Nucleus accumbens (tissue), 56 donors: ENCODE data around the gene GALNS.
A peak's percentile ranks its signal among the peaks of the same experiment; 100 is the strongest.

Experiments used
- DNase-seq, 56 donors: peaks; one replicate each; lab custom pipeline; 2025; lab: John Stamatoyannopoulos, UW

The GALNS gene

DNA sequence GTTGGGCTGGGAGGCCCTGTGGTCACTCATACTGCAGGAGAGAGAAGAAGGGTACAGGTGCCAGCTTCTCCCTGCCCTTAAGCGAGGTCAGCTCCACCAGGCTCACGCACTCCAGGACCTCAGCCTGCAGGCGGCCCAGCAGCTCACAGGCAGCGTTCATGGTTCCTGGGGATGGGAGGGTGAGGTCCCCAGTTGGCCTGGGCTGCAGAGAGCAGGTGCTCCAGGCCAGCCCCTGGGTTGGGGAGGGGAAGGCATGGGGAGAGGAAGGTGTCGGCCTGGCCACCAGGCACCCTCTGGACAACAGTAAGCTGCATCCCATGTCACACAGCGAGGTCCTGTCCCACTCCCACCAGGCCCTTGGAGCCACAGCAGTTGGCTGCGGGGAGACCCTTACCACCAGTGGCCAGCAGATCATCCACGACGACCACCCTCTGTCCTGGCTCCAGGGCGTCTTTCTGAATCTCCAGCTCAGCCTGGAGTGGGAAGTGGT, 47.0 kb downstream of the GALNS start:
- DNase-seq, result no peak

DNA sequence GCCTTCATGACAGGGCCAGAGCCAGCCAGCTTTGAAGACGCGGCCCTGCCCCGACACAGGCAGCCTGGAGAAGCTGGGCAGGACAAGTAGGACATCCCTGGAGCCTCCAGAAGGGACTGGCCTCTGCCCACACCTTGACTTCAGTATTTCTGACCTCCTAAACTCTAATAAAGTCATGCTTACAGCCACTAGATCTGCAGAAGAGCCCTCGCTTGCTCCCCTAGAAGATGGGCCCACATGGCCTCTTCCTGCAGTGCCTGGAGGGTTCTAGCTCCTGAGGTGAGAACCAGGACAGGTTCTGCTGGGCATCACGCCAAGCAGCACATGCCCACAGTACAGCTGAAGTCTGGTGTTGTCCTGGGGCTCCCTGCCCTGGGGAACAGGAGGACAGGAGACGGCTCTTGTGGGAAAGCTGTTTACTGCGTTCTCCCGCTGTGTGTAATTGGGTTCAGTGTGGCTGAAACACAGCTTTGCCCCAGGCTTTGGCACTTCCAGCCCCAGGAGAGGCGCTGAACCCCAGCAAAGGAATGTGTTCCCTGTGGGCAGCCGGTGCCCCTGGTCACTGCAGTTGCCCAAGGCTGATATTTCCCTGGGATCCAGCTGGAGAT, 47.6 kb downstream of the GALNS start:
- DNase-seq, result no peak

DNA sequence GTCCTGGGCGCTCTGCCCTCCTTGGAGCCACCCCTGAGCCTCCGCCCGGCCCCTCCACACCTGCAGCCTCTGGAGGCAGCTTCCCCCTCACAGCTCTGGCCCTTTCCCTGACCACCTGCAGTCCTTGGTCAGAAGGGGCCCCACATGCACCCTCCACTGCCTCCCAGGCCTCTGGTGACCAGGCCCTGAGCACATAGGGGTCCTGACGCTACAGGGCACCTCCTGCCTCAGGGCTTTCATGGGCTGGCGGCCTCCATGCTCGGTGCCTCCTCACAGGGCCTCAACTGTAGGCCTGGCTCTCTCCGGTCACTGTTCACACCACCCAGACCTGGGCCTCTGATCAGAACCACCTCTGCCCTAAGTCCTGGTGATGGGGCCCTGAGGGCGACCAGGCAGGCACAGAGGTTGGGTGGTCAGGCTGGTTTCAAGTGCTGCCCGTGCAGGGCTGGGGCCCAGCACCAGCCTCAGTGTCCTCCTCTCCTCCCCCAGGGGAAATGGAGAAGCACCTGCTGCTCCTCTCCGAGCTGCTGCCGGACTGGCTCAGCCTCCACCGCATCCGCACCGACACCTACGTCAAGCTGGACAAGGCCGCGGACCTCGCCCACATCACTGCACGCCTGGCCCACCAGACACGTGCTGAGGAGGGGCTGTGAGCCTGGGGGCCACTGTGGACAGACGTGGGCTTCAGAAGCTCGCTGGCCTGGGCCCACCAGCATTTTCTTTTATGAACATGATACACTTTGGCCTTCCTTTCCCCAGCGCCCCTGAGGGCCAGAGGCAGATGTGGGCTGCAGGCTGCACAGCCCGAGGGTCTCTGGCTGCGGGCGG, 48.9 kb downstream of the GALNS start:
- DNase-seq, result no peak

DNA sequence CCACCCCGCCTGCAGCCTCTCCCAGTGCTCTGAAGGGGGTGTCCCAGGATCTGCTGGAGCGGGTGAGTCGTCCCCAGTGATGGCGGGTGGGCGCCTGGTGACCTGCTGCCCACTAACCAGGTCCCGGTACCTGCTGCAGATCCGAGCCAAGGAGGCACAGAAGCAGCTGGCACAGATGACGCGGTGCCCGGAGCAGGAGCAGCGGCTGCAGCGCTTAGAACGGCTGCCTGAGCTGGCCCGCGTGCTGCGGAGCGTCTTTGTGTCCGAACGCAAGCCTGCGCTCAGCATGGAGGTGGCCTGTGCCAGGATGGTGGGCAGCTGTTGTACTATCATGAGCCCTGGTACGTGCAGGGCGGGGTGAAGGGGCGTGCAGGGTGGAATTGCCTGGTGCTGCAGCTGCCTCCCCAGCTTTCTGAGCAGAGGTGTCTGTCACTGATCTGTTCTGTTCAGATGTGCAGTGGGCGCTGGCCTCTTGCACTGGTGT, 49.6 kb downstream of the GALNS start:
- peak in 1 of 56 donors; percentile 13 for DNase-seq

DNA sequence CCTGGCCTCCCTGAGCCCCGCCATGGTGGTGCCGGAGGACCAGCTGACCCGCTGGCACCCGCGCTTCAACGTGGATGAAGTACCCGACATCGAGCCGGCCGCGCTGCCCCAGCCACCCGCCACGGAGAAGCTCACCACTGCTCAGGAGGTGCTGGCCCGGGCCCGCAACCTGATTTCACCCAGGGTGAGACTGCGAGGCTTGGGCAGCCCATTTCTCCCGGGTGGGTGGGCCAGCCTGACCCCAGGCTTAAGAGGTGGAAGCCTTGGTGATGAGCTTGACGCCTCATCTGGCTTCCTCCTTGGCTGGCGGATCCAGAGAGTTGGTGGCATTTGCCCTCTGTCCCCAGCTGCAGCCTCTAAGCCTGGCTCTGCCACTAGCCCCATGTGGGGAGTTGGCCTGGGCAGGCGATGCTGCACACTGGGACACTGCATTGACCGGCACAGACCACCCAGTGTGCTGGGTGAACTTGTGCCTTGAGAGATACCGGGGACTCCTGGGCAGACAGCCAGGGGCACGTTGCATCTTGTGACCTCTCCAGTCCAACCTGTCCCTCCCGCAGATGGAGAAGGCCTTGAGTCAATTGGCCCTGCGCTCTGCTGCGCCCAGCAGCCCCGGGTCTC, 50.1 kb downstream of the GALNS start:
- DNase-seq, result no peak

DNA sequence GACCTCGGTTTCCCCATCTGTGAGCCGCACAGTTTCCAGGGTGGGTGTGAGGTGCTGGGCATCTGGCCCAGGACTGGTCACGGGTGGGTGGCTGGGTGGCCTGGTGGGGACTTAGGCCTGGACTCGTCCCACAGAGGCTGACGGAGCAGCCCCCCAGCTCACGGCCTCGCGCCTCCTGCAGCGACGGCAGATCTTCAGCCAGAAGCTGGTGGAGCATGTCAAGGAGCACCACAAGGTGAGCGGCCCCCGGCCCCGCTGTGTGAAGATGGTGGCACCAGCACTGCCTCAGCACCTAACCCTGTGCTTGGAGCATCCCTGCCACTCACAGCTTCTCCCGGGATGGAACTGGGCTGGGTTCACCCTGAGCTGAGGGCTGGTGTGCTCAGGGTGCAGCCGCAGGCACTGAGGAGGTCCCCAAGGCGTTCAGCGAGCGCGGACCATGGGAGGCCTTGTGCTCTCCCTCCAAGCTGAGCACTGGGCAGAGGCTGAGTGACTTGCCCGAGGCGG, 50.8 kb downstream of the GALNS start:
- DNase-seq, result no peak

DNA sequence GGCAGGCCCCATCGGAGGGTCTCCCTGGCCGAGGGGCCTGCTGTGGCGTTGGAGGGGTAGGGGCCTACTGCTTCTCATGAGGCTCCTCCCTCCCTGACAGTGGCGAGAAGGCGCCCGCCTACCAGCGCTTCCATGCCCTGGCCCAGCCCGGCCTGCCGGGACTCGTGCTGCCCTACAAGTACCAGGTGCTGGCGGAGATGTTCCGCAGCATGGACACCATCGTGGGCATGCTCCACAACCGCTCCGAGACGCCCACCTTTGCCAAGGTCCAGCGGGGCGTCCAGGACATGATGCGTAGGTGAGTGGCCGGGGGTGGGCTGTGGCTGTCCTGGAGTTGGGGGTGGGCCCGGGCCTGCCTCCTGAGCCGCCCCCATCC, 51.4 kb downstream of the GALNS start:
- no peak for DNase-seq

DNA sequence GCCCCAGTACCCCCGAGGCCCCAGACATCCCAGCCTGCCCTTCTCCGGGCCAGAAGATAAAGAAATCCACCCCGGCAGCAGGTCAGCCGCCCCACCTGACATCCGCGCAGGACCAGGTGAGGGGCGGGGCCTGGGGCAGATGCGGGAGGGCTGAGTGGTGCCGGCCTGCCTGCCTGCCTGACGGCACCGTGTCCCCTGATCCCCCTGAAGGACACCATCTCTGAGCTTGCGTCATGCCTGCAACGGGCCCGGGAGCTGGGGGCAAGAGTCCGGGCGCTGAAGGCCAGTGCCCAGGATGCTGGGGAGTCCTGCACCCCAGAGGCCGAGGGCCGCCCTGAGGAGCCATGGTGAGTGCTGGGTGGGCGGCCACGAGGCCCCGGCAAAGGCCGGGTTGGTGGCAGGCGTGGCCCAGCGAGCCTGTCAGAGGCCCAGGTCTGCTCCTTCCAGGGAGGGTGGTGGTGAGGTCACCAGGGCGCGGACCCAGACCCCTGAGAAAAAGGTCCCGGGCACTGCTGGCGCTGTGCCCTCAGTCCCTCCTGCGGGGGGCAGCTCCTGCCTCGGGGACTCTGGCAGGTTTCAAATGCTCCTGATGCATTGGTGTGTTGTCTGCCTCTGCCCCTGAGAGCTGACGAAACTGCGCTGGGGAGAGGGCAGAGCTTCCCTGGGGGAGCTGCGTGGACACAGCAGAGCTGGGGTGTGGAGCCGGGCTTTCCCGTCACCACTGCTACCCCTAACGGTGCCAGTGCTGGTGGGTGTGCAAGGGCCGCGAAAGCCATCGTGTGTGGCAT, 52.0 kb downstream of the GALNS start:
- DNase-seq, result peak in 1 of 56 donors; percentile 9

DNA sequence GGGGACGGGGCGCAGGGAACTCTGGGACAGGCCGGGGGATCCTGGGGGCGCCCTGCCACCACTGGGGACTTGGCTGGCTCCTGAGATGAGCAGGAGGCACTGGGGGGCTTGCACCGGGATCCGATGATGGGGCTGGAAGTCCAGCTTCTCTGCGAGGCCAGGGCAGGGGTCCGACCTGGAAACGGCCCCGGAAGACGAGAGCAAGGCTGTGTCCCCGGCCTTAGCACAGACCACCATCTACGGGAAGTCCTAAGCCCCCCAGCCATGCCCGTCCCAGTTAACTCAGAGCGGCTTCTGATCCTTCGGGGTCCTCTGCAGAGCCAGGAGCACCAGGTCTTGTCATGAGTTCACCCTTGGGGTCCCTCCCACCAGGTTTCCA, 52.6 kb downstream of the GALNS start:
- DNase-seq, result no peak

DNA sequence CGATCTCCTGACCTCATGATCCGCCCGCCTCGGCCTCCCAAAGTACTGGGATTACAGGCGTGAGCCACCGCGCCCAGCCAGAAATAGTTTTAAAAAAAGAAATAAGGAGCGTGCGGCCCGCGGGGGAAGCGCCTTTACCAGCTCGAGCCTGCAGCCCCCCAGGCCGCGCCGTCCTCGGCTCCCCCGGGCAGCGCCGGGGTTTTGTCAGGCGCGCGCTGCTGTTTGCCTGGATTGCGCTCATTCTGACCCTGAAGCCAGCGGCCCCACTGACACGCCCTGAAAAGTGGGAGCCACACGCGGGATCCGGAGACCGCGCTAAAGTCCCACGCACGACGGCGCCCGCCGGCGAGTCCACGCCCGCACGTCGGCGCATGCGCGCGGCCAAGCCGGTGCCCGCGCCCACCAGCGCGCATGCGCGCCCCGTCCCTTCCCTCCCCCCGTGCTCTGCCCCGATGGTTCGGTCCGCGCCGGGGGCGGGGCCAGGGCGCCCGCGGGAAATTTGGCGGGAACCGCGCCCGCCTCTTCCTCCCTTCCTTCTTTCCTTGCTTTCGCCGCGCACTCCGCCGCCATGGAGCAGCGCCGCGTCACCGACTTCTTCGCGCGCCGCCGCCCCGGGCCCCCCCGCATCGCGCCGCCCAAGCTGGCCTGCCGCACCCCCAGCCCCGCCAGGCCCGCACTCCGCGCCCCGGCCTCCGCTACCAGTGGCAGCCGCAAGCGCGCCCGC, 53.3 kb downstream of the GALNS start, which contains the start of gene CDT1:
Gene CDT1, plus strand, starts transcription at position 526 of the 724 bp plus-strand sequence. Its CDS starts 43 bp downstream, at position 569.
- DNase-seq, result peak in 49 of 56 donors; percentile 24 to 84 (median 68)

DNA sequence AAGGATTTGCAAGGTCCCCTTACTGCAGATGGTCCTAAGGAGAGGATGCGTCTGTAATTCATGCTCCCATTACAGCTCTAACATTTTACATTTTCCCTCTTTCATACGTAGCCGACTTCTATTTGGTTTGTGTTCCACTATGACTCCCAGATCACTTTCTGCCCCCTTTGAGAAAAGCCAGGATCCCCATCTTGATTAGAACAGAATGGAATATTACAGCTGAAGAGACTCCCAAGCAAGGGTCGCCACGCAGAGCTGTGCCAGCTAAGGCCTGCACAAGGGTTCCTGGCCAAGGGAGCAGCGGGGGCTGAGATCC, 56.5 kb downstream of the GALNS start:
- DNase-seq, result no peak

DNA sequence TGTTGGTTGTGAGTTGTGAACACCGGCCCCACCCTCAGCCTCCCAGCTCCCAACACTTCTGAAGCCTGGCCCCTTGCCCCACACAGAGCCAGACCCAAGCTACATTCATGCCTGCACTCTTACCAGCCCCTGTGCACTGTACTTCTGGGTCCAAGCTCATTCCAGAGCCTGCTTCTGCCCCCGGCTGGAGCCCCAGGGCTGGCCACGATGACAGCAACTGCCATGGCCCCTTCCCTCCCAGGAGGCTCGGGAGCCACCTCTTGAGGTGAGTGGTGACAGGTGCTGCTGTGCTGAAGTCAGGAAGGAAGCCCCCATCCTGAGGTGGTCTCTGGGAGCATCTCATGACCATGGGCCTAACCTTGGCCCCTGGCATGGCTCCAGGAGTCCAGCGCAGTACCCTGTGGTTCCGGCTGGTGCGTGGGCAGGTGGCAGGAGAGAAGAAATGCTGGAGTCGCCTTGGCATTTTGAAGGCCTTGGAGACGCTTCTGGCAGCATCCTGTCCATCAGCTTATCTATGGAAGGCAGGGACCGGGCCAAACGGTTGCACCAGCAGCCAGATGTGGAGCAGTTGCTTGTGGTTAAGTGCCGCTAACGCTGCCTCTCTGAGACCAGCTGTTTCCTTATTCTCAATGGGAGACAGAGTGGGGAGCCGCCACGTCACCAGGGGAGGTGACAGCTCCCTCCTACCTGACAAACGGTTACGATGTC, 57.0 kb downstream of the GALNS start:
- DNase-seq, result no peak

DNA sequence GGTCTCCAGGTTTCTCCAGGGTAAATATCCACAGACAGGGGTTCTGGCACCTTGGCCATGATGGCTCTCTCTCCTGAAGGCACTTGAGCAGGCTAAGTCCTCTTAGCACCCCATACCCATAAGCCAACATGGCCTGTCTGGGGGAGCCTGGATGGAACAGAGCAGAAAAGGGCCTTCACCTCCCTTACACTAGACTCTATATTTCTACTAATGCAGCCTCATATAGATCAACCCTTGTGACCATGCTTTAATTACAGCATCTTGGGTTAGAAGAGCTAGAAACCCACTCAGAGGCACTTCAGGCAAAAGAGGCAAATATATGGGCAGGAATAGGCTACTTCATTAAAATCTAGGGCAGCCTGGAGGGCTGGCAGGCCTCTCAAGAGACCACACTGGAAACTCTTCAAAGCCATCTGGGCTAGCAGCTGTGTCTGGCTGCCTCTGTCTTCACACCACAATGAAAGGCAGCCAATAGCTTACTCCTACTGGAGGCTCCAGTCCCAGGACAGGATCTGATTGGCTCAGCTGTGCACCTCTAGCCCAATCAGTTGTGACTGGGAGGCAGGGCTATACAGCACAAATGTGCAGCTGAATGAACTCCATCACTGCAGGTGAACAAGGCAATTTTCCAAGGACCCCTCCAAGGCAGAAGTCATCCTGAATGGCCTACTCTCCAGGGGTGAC, 57.8 kb downstream of the GALNS start:
- no peak for DNase-seq

DNA sequence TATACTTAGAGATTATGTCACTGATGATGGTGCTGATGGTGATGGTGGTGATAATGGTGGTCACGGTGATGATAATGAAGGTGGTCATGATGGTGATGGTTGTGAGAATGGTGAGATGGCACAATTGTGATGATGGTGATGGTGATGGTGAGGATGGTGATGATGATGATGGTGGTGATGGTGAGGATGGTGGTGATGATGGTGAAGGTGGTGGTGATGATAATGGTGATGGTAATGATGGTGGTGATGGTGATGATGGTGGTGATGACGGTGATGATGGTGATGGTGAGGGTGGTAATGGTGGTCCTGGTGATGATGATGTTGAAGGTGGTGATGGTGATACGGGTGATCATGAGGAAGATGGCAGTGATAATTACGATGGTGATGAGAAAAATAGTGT, 58.7 kb downstream of the GALNS start:
- no peak for DNase-seq

DNA sequence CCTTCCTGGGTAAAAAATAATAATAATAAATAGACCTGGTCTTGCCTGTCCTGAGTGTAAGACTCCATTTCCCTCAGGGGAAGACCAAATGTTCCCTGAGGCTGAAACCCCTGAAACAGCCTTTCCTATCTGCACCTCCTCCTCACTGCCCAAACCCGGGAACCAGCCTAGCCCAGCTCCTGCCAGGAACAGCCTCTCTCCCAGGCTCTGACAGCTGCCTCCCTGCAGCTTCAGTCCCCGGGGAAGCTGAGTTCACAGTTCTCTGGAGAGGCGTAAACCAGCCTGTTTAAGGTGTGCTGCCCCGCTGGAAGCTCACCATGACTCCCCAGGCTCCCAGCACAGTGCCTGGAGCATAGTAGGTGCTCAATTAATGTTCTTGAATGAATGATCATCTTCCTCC, 60.5 kb downstream of the GALNS start:
- no peak for DNase-seq

DNA sequence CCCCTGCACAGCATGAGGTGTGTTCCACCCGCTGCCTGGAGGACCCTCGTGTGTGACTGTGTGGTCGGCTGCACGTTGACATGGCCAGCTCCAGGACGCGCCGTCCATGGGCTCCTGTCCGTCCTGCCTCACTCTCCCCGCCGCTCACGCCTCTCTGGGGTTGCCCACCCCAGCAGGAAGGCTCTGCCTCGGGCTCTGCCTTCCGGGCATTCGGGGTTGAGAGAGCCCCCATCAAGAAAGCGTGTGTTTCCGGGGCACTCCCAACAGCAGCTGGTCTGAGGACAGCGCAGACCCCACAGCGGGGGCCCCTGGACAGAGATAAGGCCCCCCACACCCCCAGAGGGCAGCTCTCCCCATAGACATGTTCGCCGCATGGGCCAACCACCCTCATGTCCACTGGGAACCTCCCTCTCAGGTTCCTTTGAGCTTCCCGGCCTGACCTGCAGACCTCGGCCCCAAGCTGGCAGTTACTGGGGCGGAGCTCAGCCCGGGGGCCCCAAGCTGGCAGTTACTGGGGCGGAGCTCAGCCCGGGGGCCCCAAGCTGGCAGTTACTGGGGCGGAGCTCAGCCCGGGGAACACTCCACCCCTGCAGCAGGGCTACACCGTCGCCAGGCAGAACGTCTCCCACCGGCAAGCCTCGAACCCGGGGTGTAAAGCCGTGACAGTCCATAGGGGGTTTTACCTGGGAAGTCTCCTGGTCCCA, 63.3 kb downstream of the GALNS start:
- no peak for DNase-seq

DNA sequence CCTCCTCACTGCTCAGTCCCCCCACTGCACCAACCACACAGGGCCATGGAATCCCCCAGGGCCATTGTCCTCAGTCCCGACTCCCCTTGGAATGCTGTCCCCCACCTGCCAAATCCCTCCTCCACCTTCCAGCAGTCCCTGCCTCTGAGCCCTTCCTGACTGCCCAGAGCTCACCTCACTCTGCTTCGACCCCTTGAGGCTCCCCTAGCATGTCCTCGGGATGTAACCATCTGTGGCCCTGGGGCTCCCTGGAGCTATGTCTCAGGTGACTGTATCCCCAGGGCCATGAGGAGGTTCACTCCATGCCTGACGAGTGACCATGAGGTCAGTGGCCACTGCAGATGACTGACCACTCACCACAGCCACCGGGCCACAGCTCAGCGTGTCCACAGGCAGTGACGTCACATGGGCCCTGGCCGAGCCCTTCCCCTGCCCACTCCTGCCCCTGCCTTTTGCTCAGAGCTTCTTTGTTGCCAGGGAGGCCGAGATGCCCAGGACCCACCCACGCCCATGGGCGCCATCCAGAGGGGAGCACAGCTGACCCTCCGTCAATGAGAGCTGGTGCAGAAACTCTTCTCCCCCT, 64.0 kb downstream of the GALNS start:
- DNase-seq, result no peak
